GM21825 (cell line): ENCODE results near the gene MED27.

Experiments
- ATAC-seq: cut with Tn5 transposase; IDR thresholded peaks from one replicate; pipeline ENCODE4 v1.9.1; 2021; ENCODE audit warnings: mild to moderate bottlenecking, moderate library complexity; ENCODE audit not compliant: unreplicated experiment

Gene MED27, protein sequence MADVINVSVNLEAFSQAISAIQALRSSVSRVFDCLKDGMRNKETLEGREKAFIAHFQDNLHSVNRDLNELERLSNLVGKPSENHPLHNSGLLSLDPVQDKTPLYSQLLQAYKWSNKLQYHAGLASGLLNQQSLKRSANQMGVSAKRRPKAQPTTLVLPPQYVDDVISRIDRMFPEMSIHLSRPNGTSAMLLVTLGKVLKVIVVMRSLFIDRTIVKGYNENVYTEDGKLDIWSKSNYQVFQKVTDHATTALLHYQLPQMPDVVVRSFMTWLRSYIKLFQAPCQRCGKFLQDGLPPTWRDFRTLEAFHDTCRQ

DNA sequence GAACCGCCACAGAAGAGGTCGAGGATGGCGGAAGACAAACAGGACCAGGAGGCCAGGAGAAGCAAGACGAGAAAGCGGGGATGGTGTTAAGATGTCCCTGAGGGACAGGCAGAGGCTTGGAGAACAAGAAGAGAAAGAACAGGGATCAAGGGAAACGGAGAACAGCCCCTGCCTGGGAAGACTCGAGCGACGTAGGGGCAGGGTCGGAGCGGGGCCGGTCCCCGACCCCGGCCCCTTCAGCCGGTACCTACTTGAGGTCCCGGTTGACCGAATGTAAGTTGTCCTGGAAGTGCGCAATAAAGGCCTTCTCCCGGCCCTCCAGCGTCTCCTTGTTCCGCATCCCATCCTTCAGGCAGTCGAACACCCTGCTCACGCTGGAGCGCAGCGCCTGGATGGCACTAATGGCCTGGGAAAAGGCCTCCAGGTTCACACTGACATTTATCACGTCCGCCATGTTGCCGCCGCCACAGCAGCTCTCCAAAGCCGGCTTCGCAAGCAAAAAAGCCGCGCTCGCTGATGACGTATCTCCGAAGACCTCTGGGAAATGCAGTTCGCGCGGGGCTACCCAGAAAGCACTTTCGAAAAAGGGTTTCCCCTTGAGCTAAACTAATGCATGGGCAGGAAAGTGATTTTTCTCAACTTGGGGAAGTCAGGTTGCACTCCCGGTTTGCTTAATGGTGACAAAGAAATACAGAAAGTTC is at the start of gene MED27:
Gene MED27, minus strand, starts transcription at position 477 of the 701 bp plus-strand sequence. Its CDS starts 23 bp downstream, at position 454.
- peak; percentile 83 for ATAC-seq

DNA sequence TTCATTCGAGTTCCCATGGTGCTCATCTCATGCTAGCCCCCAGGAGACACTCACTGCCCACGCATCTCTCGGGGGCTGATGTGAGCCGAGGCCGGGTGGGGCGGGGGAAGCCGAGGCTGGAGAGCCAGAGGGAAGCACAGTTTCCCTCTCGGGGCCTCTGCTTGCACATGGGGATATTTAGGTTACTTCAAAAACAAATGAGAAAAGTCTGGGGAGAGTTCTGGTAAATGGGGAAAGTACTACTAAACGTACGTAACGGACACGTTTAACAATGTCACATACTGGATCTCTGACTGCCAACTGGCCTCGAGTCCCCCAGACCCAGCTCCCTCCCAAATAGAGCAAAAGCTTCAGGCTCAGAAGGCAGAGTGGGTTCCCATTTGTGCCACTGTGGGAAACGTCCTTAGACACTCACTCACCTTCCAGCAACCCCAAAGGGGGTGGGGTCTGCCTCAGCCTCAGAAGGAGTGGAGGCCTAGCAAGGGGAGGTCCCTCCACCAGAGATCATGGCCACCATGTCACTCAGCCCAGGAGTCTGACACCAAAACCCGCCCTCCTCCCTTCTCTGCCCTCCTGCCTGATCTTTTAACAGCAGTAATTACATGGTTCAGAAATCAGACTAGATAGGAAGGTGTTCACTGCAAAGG is 48.3 kb upstream of the MED27 start:
- no peak for ATAC-seq

DNA sequence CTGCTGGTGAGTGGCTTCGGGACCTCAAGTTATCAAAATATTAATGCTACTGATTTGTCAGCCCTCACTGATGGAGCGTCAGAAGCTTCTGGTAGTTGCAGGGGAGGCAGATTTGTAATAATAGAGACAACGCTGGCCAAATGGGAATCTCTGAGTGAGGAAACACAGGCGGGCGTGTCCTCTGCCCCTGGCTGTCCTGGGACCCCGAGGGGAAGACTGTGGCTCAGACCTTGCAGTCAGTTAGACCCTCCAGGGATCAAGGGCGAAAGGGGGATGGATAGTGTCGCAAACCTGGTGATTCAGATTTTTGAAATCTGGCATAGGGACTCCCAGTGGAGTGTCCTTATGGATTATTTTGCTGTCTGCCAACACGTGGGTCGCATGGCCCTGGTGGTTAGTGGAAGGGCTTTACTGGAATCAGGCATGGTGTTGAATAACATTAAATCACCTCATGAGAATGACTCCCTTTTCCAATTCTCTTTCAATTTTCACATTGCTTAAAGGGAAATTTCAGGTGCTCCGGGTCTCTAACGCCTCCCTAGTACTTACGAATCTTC is 47.1 kb upstream of the MED27 start:
- no peak for ATAC-seq

DNA sequence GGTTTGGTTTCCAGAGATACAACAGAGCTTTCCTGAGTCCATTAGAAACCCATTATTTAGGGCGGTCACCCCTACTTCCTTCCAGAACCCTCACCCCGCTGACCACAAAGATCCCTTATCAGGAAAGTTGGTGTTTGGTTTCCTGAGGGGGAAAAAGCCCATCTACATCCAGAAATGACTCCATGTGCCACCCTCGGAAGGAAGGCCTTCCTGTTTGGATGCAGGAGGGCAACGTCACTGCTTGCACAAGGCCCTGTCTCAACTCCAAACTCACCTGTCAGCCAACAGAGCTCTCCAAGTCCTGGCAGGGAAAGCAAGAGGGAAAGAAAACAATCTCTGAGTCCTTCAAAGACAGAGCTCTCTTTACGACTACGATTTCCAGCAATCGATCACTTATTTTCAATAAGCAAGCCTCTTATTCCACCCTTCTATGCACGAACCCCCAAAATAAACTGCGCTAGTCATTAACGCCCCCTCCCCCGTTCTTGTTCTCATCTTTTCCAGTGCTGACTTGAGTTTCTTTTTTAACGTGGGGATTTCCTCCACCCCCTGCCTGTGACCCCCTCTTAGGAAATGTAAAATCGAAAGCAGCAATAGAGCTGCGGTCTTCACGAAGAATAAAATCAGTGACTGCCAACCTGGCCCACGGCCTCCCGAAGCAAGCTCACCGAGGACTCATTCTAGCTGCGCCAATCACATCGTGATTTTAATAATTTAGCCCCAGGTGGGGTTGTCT is 46.4 kb upstream of the MED27 start:
- ATAC-seq, result no peak

DNA sequence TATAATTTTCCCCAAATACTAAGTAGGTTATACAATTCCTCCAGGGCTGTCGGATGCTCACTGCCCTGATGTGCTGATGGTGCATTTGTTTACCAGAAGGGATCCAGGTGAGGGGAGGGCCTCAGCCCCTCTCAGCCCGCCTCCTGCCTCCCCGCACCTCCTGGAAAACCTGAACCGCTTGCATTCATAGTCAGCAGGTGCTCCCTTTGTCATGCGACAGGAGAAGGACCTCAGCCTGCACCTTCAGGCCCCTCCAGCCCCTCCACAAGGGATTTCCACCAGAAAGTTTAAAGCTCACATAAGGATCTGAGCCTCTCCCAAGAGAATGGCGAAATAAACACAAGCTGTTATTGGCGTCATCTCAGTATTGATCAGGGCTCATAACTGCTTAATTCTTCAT is 45.7 kb upstream of the MED27 start:
- ATAC-seq, result no peak

DNA sequence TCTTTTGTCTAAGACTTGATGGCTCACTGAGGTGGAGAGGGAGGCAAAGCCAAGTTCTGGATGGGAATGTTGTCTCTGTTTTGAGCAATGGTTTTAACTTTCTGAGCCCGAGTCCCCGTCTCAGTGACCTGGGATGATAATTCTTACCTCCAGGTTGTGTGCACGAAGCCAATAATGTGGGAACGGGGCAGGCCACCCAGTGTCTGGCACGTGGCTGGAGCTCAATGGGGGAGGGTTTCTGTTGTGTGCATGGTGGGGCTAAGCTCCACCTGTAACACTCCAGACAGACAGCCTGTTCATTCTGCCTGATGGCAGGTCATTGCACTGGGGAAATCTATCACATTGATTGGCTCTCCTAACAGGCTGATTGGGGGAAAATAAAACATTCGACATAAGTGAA is 45.1 kb upstream of the MED27 start:
- no peak for ATAC-seq

DNA sequence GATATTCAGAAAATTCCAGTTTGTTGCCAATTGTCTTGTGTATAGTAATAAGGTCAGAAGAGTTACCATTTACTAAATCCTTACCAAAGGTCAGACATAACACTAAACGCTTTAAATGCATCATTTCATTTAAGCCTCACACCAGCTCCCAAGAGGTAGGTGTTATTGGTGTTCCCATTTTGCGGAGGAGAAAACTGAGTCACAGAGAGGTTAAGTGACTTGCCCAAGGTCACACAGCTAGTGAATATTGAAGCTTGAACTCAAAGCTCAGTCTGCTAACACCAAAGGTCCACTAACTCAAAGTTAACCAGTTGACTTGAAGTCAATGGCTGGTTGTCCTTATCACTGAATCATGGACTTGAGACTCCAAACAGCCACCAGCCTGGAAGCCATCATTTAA is 41.4 kb upstream of the MED27 start:
- no peak for ATAC-seq

DNA sequence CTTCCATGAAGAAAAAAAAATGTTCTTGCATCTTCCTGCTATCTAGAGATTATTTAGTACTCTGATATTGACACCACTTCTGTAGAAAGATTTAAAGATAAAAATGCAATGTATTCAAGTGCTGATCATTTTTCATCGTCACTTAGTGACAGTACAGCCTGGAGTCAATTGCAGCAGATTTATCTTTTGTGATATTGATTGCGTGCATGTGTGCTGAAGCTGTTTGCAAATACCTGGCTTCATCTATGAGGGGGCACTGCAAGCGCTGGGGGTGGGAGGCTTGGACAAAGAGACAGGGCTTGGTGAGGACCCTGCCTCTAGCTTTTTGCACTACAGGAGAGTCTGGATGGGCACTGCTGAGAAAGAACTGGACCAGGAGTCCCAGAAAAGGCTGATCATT is 38.0 kb upstream of the MED27 start:
- ATAC-seq, result no peak

DNA sequence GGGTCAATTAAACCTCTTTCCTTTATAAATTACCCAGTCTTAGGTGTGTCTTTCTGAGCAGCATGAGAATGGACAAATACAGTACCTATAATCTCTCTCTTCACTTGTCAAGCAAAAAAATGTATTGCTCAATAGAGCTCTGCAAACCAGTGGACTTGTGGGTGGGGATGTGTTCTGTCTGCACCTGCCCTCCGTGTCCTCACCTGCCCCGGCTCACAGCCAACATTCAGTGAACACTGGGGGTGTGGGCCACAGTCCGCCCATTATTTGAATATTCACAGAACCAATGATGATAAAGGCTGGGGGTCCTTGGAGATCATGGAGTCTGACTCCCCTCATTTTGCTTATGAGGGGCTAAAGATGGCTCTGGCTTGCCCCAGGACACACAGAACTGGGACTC is 36.9 kb upstream of the MED27 start:
- ATAC-seq, result no peak

DNA sequence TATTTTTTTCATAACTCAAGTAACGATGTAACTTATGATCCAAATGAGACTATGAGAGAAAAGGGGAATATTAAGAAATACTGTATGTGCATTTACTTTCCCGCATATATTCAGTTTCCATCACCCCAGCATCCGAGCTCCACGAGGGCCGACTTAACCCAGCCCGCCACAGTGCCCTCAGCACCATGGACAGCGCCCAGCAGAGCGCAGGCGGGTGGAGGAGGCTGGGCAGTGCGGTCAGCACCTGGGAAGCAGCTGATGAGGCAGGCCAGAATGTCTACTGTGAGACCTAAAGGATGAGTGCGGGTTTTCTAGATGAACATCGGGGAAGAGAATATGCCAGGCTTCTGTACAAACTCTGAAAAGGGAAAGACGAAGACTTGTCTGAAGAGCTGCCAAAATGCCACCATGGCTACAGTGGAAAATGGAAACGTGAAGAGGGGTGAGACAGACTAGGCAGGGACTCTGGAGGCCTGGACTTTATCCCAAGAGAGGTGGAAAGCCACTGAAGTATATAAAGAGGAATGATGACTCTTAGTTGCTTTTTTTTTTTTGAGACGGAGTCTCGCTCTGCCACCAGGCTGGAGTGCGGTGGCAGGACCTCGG is 34.5 kb upstream of the MED27 start:
- ATAC-seq, result no peak

DNA sequence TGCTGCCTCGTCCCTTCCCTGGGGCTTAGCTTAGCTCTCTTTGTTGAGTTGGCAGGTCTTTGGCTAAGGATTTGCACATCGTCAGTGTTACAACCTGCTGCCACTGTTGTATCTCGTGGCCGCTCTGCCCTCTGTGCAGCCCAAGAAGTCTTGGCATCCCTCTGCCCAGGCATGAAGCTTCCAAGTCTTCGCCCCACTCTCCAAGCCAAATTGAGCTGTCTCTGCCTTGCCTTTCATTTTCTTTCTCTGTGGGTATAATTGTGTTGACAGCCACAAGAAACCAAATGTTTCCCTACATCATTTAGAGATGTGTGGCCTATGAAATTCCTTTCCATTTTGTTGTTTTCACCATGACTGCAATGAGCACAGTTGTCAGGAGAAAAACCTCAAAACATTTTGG is 29.6 kb upstream of the MED27 start:
- no peak for ATAC-seq

DNA sequence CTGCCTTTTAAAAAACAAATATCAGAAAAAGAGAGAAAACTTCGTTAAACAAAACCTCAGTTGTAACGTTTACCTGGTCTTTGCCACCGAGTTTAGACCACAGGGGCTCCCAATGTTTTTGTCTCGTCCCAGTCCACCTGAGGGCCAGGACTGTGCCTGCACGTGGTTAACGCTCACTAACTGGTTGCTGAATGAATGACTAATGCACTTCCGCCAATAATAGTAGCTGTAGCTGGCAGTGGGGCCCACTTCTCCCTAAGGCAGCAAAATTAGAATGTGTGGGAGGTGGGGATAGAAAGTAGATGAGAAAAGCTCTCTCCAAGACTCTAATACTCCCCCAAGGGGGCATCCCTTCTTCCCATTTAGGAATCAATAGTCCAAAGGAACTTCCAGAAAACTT is 29.1 kb upstream of the MED27 start:
- ATAC-seq, result no peak

DNA sequence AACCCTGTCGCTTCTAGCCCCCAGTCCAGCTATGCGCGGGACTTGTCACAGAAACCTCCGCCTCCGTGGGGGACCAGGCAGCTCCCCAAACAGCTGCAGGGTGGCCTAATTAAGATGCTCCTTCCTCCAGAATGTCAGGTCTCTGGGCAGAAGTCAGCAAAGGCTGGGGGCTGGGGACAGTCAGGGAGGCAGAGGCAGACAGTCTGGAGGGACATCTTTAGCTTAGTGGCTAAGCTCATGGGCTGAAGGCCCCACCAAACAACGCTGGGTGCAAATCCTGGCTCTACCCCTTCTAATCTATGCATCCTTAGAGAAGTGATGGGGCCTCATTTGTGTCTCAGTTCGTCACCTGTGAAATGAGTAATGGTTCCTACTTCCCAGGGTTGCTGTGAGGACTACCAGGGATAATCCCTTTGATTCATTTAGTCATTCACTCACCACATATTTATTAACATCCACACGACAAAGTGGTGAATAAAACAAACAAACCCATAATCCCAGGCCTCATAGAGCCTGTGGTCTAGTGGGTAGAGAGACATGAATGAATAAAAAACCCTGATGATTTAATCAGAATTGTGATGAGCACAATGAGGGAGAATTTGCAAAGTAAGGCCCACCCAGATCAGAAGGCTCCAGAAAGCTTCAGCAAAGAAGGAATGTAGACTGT is 20.2 kb upstream of the MED27 start:
- no peak for ATAC-seq

DNA sequence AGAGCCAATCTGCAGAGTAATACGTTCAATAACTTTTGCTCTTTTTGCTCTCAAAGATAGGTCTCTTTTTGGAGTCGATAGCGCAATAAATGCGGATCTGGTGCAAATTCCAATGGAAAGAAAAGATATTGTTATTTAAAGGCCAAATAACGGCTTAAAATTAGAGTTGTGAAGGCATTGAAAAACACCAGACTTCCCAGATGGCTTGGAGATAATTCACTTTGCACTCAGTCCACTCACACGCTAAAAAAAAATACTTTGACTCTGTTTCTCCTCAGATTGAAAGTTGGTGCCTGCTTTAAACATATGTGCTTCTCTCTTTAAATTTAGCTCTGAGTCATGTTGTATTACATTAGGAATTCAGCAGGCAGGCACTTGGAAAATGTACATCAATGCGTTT is 19.5 kb upstream of the MED27 start:
- ATAC-seq, result no peak

DNA sequence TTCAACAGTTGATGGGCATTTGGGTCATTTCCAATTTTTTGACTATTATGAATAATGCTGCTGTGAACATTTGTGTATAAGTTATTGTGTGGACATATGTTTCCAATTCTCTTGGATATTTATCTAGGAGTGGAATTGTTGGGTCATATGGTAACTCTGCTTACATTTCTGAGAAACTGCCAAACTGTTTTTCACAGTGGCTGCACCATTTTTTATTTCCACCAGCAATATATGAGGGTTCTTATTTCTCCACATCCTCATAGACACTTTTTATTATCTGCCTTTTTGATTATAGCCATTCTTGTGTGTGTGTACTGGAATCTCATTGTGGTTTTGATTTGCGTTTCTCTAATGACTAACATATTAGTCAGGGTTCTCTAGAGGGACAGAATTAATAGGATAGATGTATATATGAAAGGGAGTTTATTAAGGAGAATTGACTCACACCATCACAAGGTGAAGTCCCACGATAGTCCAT is 14.7 kb upstream of the MED27 start:
- no peak for ATAC-seq

DNA sequence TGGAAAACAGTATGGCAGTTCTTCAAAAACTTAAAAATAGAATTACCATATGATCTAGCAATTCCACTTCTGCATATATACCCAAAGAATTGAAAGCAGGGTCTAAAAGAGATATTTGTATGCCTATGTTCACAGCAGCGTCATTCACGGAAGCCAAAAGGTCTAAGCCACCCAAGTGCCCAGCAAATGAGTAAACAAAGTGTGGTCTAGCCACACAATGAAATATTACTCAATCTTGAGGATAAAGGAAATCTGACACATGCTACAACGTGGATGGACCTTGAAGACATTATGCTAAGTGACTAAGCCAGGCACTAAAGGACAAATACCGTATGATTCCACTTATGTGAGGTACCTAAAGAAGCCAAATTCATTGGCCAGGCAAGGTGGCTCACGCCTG is 11.1 kb upstream of the MED27 start:
- ATAC-seq, result no peak

DNA sequence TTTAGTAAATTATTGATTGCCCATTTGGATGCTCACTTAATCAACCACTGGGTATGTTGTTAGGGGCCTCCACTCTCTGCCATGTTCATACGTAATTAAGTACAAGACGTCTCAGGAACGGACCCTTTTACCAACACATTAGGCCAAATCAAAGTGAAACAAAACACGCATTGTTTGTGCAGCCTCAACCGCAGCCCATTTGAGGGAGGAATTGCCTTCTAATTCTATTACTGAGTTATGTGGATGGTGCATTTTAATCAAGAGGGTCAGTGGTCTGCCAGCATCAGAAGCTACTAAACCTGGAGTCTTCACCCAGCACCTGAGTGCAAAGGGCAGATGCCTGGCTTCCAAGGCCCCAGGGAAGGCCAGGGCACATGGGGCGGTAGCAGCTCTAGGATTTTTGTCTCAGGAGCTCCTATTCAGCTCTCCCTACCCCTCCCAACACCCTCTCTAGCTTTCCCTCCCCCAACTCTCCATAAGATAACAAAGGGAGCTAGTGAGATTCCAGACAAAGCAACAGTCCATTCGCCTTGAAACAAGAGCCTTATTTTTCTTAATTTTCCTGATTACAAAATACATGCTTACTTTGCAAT is 7.9 kb upstream of the MED27 start:
- no peak for ATAC-seq

DNA sequence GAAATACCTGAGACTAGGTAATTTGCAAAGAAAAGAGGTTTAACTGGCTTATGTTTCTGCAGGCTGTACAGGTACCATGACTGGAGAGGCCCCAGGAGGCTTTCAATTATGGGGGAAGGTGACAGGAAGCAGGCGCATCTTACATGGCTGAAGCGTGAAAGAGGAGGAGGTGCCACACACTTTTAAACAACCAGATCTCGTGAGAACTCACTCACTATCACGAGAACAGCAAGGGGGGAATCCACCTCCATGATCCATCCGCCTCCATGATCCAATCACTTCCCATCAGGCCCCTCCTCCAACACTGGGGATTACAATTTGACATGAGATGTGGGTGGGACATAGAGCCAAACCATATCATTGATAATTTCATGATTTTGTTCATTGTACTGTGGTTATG is 2.5 kb upstream of the MED27 start:
- ATAC-seq, result no peak

DNA sequence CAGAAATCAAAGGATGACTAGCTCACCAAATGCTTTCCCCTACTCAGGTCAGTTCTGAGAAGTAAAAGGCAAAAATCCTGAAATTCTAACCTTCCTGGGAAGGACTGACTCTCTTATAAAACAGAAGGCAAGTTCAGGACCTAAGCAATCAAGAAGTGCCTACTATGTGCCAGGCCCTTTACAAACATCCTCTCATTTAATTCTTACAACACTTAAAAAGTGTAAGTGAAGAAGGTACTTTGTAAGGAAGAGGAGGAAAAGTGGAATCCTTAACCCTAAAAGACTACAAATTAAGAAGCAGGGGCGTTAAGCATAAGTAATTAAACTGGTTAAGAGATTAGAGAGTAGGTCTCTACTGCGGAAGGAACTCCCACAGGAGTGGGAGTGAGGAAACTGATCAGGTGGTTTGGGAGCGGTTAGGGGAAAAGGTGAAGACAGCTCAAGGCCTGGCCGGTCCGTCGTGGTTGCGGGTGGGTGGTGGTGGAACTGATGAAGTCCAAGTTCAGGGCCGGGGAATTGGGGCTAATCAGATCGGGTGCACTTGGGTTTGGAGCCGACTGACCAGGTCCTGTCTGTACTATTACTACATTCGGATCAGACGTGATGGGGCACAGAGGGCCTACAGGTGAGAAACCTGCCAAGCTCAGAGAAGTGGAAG is 839 bp downstream of the MED27 start:
- ATAC-seq, result peak; percentile 11
